Embryonic facial prominence (tissue), 1 donor: Measurements from ENCODE around the gene ZNF839.
"Not testable (repeated sequence)": the region's sequence is repeated elsewhere in the genome, so short reads cannot be mapped to it uniquely, and the experiment has no call there.

Source experiments
- DNase-seq: peaks from one replicate; pipeline ENCODE4 v3.0.0-alpha.2; 2016; ENCODE audit errors: extremely low spot score

ZNF839 gene

DNA sequence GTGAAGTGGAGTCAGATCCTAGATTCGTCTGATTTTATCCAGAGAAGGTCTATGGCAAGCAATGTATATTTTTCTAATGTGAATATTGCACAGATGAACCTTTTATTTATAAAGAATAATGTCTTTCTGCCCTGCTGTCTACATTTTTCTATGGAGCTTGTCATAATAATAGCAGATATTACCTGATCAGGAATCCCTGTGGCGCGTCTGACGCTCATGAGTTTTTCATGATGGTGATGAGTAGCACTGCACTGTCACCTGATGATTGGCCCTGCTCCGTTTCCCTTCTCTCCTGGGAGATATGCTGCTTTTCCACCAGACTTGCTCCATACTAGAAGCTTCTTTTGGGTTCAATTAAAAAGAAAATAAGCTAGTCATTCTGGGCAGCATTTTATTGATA lies 22.7 kb downstream of the ZNF839 start:
- no peak for DNase-seq

DNA sequence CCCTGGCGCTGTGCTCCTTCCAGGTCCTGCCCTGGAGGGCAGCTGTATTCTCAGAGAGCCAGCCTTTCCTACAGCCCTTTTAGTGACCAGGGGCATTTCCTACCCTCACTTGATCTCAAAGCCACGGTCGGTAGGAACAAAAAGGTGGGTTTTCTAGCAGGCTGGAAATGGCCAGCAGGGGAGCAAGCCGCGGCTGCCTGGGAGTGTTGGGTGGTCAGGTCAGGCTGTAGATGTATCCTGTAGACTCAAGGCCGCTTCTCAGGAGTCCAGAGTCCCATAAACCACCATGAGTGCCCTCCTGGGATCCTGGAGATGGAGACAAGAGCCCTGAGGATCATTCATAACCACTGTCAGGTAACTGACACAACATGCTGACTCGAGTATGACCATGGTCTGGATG lies 24.5 kb downstream of the ZNF839 start:
- no peak for DNase-seq

DNA sequence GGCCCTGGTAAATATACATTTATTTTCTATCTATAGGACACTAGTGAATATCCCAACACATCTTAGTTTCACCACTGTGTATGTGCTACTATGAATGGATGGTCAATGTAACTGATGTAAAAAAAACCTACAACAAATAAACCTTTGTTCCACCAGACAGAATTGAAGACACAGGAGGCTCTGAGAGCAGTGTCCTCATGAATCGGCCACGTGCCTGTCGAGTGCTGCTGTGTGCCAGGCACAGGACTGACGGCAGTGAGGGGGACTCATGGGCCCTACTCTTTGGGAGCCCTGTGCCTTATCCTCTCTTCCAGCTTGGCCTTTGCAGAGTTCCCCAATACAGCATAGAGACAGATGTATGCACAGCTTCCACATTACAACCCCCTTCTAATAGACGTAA lies 24.9 kb downstream of the ZNF839 start:
- DNase-seq = no peak

DNA sequence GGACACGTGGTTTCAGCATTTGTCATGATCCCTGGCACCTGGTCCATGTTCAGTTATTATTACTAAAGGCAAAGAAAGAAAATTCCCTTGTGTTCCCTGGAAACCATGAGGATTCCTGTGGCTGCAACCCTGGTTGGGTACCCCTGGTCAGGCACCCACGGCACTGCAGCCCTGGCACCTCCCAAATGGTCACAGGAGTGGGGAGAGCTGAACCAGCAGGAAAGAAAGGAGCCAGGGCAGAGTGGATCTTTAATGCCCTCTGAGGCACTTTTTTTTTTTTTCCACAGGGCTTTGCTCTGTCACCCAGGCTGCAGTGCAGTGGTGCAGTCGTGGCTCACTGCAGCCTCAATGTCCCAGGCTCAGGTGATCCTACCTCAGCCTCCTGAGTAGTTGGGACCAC lies 25.7 kb downstream of the ZNF839 start:
- DNase-seq = no peak

DNA sequence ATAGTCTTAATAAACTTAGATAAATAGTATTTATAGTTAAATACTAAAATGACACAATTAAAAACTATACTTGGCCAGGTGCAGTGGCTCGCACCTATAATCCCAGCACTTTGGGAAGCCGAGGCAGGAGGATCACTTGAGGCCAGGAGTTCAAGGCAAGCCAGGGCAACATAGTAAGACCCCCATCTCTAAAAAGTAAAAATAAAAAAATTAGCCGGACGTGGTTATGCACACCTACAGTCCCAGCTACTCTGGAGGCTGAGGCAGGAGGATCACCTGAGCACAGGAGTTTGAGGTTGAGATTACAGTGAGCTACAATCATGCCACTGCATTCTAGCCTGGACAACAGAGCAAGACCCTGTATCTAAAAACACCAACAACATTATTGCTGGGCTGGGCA lies 27.1 kb downstream of the ZNF839 start:
- DNase-seq = no peak

DNA sequence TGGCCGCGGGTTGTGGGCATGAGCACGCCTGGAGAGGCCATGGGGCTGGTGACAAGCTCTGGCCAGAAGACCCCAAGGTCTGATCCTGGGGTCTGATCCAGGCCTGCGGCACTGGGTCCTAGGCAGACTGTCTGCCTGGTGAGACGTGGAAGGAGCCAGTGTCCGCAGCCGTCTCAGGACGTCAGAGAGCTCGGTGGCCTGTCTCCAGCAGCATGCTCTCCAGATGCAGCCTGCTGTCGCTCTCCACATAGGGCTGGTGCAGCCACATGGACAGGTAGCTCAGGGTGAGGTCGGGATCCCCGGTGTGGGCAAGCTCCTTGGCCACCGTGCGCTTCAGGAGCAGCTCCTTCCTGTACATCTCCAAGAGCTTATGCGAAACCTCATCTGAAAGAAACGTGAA lies 28.8 kb downstream of the ZNF839 start:
- DNase-seq = no peak

DNA sequence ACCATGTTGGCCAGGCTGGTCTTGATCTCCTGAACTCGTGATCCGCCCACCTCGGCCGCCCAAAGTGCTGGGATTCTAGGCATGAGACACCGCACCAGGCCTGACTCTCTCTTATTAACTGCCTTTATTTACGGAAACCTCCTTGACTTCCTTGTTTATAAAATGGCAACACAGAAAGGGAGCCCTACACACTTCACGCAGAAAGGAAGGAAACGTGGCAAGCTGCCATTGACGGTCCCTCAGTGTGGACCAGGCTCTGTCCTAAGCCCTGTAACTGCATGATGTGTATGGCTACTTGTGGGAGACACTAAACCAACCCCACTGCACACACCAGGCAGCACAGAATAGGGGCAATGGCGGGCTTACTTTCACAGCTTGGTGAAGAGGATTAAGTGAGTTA lies 31.5 kb downstream of the ZNF839 start:
- no peak for DNase-seq

DNA sequence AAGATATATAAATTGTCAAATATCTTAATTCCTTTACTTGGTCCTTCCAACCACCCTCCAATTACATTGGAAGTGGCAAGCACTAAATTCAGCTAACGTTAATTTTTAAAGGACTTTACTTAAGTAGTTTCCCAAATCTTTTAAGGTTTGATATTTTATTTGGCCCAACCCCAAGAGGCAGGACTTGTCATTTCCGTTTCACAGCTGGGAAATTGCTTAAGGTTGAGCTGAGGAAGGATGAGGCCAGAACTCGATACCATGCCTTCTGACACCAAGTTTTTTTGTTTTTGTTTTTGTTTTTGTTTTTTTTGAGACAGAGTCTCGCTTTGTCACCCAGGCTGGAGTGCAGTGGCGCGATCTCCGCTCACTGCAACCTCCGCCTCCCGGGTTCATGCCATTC lies 32.0 kb downstream of the ZNF839 start:
- not testable (repeated sequence) for DNase-seq

DNA sequence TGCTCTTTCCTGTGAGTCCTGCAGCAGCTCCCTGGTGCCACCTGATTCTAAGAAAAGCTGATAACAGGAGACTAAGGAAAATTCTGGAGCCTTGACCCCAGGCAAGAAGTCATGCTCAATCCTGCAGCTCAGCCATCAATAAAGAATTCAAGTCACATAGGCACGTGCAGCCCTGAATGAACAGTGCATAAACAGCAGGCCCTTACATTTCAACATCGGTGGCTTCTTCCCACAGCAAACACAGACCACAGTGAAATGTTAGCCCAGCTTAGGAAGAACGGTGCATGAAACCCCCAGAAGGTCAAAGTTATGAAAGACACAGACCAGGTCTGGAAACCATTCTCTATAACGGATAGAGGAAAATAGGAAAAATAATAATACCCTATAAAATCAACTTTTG lies 32.7 kb downstream of the ZNF839 start:
- DNase-seq = no peak

DNA sequence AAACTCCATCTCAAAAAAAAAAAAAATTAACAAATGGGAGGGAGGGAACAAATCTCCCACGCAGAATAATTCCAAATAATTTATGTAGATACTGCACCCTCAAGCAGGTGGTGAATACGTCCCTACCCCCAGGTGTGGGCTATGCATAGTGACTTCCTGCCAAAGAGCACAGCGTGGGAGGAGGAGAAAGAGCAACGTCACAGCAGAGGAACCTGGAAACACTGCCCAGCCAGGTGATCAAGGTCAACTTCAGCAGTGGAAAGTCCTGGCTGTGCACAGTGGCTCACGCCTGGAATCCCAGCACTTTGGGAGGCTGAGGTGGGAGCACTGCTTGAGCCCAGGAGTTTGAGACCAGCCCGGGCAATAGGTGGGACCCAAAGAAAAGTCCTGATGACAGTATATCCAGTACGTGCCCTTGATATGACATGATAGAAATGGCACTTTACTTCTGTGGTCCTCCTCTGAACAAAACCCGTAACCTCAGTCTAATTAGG lies 33.6 kb downstream of the ZNF839 start:
- no peak for DNase-seq

DNA sequence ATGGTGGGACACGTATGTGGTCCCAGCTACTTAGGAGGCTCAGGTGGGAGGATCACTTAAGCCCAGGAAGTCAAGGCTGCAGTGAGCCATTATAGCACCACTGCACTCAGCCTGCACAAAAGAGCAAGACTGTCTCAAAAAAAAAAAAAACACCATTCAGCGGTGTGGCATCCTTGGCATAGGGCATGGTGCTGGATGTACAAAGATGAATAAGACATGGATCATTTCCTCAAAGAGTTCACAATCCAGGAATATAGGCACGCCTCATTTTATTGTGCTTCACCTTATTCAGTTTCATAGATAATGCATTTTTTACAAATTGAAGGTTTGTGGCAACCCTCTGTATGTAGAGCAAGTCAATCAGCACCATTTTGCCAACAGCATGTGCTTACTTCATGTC lies 36.7 kb downstream of the ZNF839 start:
- no peak for DNase-seq

DNA sequence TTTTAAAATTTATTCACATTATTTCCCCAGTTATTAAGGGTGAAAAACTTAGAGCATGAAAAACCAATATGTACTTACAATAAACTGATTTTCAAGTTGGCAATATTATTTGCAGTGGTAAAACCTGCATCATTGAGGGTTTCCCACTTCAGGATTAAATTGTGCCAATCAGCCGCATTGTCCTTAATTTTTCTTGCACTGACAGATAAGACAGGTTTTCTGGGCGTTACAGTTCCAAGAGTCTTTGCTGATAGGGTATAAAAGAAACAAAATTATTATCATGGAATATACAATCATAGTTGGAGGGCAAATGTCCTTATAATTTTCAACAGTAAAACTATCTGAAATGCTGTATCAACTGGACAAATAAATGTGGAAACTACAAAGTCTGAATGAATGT lies 39.8 kb downstream of the ZNF839 start:
- no peak for DNase-seq

DNA sequence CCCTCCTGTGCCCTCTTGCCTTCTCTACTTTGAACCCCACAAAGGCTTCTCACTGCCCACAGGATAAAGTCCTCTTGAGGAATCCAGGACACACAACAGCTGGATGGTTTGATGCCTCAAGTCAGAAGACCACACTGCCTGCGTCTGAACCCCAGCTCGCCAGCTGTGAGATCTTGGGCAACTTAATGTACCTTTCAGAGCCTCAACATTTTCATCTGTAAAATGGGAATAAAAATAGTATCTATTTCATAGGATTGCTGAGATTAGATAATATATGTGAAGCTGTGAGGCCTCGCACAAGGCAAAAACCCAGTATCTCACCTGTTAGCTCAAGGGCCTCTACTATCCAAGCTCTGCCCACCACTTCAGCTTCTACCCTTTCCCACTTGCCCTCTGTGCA lies 40.8 kb downstream of the ZNF839 start:
- no peak for DNase-seq

DNA sequence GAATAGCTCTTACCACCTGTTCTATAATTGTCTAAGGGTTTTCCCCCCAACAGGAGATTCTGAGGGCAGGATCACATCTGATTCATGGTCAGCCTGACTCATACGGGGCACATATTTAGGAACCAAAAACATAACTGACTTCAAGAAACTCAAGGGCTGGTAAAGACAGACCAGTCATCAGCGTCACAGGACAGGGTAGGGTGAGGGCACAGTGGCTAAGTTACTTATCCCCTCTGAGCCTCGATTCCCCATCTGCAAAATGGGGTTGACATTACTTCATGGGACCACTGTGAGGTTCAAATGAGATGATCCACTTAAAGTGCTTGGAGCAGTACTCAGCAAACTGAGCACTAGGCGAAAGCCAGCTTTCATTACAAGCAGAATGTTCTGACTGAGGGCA lies 42.5 kb downstream of the ZNF839 start:
- no peak for DNase-seq

DNA sequence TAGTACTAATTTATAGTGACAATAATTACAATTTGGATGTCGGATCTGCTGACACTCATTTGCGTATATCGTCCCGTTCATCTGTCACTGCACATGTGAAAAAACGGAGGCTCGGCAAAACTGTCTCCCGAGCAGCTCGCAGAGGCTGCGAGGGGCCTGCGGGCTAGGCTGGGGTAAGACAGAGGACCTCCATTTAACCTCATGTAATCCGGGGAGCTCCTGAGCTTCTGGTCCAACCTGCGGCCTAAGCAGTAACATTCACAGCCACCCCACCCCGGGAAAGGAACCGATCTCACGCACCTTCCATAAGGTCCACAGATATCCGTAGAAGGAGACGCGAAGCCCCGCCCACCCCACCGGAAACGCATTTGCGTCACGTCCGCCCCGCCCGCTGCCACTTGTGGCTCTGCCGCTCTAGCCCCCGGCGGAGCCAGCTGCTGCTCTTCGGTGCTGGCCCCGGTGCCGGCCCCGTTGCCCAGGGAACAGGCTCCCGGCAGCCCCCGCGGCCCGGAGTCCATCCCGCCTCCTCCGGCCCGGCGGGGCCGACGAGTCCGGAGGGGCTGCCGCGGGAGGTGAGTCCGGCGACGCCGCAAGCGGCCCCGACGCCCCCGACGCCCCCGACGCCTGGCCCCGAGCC lies 43.1 kb downstream of the ZNF839 start, which contains the start of the genes CINP and TECPR2:
Gene CINP, minus strand, starts transcription at position 346 of the 637 bp plus-strand sequence. Its CDS starts 39 bp downstream, at position 307.
Gene TECPR2, plus strand, starts transcription at position 397 of the 637 bp plus-strand sequence. CDS start 13,781 bp downstream, outside the sequence.
- peak; percentile 92 for DNase-seq

DNA sequence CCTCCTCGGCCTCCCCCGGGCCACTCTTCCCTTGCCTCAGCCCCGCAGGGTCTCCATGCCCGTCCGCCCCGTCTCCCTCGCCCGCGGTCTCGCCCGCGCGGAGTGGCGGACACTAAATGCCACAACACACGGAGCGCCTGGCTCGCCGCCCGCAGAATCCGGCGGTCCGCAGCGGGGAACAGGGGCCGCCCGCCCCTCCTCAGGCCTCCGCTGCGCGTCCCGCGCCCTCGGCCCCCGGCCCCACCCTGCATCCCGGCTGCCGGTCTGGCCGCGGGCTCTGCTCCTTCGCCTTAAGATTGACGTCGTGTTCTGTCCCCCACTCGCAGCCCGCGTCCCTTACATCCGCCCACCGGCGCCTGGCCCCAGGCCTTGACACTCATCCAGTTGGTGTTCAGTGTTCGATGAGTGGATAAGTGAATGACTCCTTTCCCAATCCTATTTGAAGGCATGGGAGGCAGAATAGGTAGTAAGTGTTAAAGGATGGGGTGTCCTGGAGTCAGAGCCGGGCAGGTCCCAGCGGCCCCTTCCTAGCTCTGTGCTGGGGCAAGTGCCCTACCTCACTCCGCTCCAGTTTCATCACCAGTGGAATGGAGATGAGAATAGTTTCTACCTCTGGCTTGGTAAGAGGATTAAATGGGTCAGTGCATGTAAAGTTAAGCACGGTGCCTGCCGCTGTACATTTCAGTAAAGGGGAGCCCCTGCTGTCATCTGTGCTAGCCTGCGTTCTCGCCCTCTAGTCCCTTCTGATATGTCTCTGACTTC lies 43.8 kb downstream of the ZNF839 start:
- no peak for DNase-seq

DNA sequence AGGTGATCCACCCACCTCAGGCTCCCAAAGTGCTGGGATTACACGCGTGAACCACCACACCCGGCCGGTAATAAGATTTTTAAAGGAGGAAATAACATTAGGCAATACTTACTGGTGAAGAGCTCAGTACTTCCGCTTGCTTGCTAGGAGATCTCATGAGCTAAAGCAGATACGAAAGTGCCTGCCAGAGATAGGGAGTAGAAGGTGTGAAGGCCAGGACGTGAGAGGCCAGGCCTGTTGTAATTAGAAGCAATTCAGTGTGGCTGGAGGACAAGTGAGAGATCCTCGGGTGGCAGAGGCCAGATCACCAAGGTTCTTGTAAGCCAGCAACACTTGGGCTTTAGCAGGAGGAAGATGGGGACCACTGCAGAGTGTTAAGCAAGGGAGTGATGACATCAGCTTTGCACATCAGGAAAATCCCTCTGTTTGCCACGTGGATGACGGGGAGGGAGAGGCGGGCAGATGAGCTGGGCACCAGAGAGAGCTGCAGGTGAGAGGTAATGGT lies 50.8 kb downstream of the ZNF839 start:
- no peak for DNase-seq

DNA sequence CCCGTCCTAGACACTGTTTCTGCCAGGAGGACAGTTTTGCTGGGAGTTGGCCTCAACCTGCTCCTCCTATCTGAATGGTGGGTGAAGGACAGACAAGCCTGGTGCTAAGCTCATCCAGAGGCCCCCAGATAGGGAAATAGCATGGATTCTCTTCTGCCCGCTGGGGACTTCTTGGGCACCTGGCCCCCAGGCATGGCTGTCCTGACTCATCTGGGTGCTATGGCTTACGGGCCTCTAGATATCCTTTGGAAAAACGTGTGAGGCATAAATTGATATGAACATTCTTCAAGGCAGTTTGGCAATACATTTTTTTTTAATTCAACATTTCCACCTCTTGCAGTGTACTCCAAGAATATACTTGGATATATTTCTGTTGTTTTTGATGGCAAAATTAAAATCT lies 51.8 kb downstream of the ZNF839 start:
- no peak for DNase-seq

DNA sequence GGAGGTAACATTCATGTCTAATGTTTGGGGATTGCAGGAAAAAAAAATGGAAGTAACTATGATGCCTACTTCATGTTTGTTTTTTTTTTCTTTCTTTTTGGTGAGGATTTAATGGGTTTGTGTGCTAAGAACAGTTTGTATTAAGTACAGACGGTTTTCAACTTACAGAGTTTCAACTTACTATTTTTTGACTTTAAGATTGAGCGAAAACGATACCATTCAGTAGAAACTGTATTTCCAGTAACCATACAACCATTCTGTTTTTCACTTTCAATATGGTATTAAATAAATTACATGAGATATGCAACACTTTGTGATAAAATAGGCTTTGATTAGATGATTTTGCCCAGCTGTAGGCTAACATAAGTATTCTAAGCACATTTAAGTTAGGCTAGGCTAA lies 53.6 kb downstream of the ZNF839 start:
- no peak for DNase-seq

DNA sequence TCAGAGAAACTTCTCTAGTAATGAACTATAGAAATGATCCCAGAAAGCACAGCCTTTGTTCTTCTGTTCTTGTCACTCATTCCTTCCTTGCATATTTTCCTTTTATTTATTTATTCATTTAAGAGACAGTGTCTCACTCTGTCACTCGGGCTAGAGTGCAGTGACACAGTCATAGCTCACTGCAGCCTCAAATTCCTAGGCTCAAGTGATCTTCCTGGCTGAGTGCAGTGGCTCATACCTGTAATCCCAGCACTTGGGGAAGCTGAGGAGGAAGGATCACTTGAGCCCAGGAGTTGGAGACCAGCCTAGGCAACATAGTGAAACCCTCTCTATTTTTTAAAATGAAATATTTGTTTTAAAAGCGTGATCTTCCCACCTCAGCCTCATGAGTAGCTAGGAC lies 54.7 kb downstream of the ZNF839 start:
- no peak for DNase-seq

DNA sequence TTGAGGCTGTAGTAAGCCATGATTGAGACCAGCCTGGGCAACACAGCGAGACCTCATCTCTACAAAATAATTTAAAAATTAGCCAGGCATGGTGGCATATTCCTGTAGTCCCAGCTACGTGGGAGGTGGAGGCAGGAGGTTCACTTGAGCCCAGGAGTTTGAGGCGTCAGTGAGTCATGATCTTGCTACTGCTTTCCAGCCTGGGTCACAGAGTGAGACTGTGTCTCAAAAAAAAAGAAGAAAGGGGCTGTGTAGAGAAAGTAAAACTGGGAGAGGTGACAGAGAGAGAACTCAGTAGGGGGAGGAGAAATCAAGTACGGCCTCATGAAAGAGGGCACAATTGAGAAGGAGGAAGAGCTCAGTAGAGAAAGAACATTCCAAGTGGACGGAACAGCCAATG lies 55.6 kb downstream of the ZNF839 start:
- no peak for DNase-seq

DNA sequence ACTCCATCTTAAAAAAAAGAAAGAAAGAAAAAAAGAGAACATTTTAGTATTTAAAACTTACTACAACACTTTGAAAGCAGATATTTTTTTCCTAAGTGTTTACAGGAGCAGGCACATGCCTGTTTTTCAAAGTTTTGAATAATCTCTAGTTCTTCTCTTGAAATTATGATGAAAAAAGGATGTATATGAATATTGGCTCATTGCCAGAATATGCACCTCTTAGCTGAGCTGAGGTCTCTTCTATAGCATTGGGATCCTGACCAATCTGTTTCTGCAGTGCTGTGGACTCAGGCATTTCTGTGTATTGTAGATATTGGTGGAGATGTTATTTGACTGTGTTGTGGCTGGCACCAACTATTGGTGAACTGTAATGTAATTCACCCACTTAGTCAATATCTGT lies 58.1 kb downstream of the ZNF839 start:
- DNase-seq = no peak

DNA sequence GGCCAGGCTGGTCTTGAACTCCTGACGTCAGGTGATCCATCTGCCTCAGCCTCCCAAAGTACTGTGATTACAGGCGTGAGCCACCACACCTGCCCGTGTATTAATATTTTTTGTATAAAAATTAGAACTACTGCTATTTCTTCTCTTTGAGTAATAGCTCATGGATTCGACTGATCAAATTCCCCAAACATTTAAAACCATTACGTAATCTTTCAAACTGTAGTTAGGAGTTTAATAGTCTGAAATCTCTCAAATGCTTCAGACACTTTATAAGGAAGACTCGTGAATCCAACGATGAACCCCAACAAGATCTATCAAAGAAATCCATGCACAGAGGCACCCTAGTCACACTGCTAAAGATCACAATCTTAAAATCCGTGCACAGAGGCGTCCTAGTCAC lies 59.3 kb downstream of the ZNF839 start:
- DNase-seq = no peak
